Right ventricle myocardium inferior (tissue), 1 donor: Measurements from ENCODE around the gene USP9Y. TPM values are rescaled to one million over a fixed set of nuclear protein-coding genes. Genes with fewer than 3 reads are reported as not detected.

Experiments
- total RNA-seq: library from RNA; stranded (reverse); fragmentation: NEBNext Ultra II Directional; extraction: Animal tissue kit (Norgen Biotek cat#: 25700); gene quantifications from one replicate; pipeline ENCODE4 v1.2.1, GENCODE V29; 2021
- donor health status: DM: no; HTN: yes; CAD: no; lungs with severe emphysema.

Gene USP9Y
- total RNA-seq, 1 donor from 2014 or later: 18.7 TPM

Other genes with a start within 250 kb of the USP9Y start
- gene DDX3Y, start 203.6 kb downstream of the USP9Y start, total RNA-seq: 29.5 TPM